GM19240 (cell line): ENCODE data around the gene TDP1.
"Not testable (repeated sequence)": the region's sequence is repeated elsewhere in the genome, so short reads cannot be mapped to it uniquely, and the experiment has no call there.

Experiments
- DNase-seq: peaks from one replicate; pipeline ENCODE4 v3.0.0; 2011; ENCODE audit warnings: low spot score; ENCODE audit not compliant: insufficient read length

Gene TDP1

GRCh38 chr14:90049390-90049789 lies 93.7 kb downstream of the TDP1 start:
- DNase-seq = no peak

GRCh38 chr14:90050271-90050670 lies 94.5 kb downstream of the TDP1 start:
- DNase-seq = no peak

GRCh38 chr14:90053044-90053443 lies 97.3 kb downstream of the TDP1 start:
- DNase-seq = no peak

GRCh38 chr14:90054803-90055202 lies 99.1 kb downstream of the TDP1 start:
- no peak for DNase-seq

GRCh38 chr14:90056826-90057225 lies 101.1 kb downstream of the TDP1 start:
- DNase-seq = no peak

- DNase-seq = no peak
Measured at GRCh38 chr14:90058876-90059458, 103.2 kb downstream of the TDP1 start.

GRCh38 chr14:90060312-90060964 lies 104.7 kb downstream of the TDP1 start:
- DNase-seq = peak; percentile 40

GRCh38 chr14:90060965-90061684 lies 105.4 kb downstream of the TDP1 start:
- DNase-seq = no peak

- no peak for DNase-seq
Measured at GRCh38 chr14:90061685-90062126, 106.0 kb downstream of the TDP1 start, which contains the start of gene KCNK13. TSS of gene KCNK13 (plus strand) at chr14:90061994. CDS start at chr14:90062206, 212 bp downstream.

- DNase-seq = no peak
Measured at GRCh38 chr14:90062127-90062794, 106.5 kb downstream of the TDP1 start.

GRCh38 chr14:90062822-90063539 lies 107.3 kb downstream of the TDP1 start:
- DNase-seq = no peak

GRCh38 chr14:90072350-90072749 lies 116.6 kb downstream of the TDP1 start:
- DNase-seq = no peak

GRCh38 chr14:90079576-90079975 lies 123.8 kb downstream of the TDP1 start:
- no peak for DNase-seq

GRCh38 chr14:90087433-90087832 lies 131.7 kb downstream of the TDP1 start:
- DNase-seq = no peak

GRCh38 chr14:90088176-90088575 lies 132.4 kb downstream of the TDP1 start:
- DNase-seq = no peak

GRCh38 chr14:90089486-90089885 lies 133.8 kb downstream of the TDP1 start:
- DNase-seq = not testable (repeated sequence)

GRCh38 chr14:90091393-90091792 lies 135.7 kb downstream of the TDP1 start:
- no peak for DNase-seq

GRCh38 chr14:90093942-90094595 lies 138.3 kb downstream of the TDP1 start:
- no peak for DNase-seq
